GM04504 (cell line): Measurements from ENCODE around the gene GABARAPL1.
A peak's percentile ranks its signal among the peaks of the same experiment; 100 is the strongest.
"Not testable (repeated sequence)": the region's sequence is repeated elsewhere in the genome, so short reads cannot be mapped to it uniquely, and the experiment has no call there.

Experiments
- DNase-seq: peaks from one replicate; pipeline ENCODE4 v3.0.0-alpha.2; 2012; ENCODE audit warnings: low read depth

The GABARAPL1 gene

GRCh38 chr12:10197879-10198278, 14.8 kb upstream of the GABARAPL1 start:
- no peak for DNase-seq

- not testable (repeated sequence) for DNase-seq
These were observed 8.2 kb upstream of the GABARAPL1 start for GRCh38 chr12:10204495-10204894.

- DNase-seq = no peak
These were observed 7.4 kb upstream of the GABARAPL1 start for GRCh38 chr12:10205220-10205807.

GRCh38 chr12:10207136-10207535, 5.5 kb upstream of the GABARAPL1 start:
- DNase-seq = no peak

- DNase-seq = no peak
These were observed 2.5 kb upstream of the GABARAPL1 start for GRCh38 chr12:10210225-10210624.

GRCh38 chr12:10211101-10211939, 1.4 kb upstream of the GABARAPL1 start:
- no peak for DNase-seq

GRCh38 chr12:10211940-10212738, 538 bp upstream of the GABARAPL1 start:
- DNase-seq = peak; percentile 98

GRCh38 chr12:10213168-10214135, 775 bp downstream of the GABARAPL1 start:
- DNase-seq = no peak

GRCh38 chr12:10214136-10214894, 1.6 kb downstream of the GABARAPL1 start:
- DNase-seq = no peak

- DNase-seq = no peak
These were observed 2.2 kb downstream of the GABARAPL1 start for GRCh38 chr12:10214895-10215267.

GRCh38 chr12:10215436-10215835, 2.8 kb downstream of the GABARAPL1 start:
- DNase-seq = no peak

- not testable (repeated sequence) for DNase-seq
These were observed 3.3 kb downstream of the GABARAPL1 start for GRCh38 chr12:10215946-10216345.

- DNase-seq = no peak
These were observed 5.3 kb downstream of the GABARAPL1 start for GRCh38 chr12:10218021-10218420.

GRCh38 chr12:10220398-10221077, 7.9 kb downstream of the GABARAPL1 start:
- DNase-seq = no peak

GRCh38 chr12:10221846-10222245, 9.2 kb downstream of the GABARAPL1 start:
- DNase-seq = no peak

- DNase-seq = no peak
These were observed 10.5 kb downstream of the GABARAPL1 start for GRCh38 chr12:10223208-10223607.

- not testable (repeated sequence) for DNase-seq
These were observed 12.7 kb downstream of the GABARAPL1 start for GRCh38 chr12:10225426-10225825.

- no peak for DNase-seq
These were observed 13.4 kb downstream of the GABARAPL1 start for GRCh38 chr12:10226086-10226485.

GRCh38 chr12:10226731-10227130, 14.1 kb downstream of the GABARAPL1 start:
- no peak for DNase-seq

GRCh38 chr12:10227648-10228047, 15.0 kb downstream of the GABARAPL1 start:
- no peak for DNase-seq
